Stimulated activated CD8-positive, alpha-beta memory T cell treated with anti-CD3 and anti-CD28 coated beads, Interleukin-12 subunit alpha, Interleukin-12 subunit beta, amount 100 ng/mL, for 24 hours (primary cell): ENCODE data around the gene VRK1.

ENCODE experiments used
- DNase-seq: peaks from one replicate; pipeline ENCODE4 v3.0.0-alpha.2; 2020; ENCODE audit errors: extremely low read depth

The VRK1 gene

GRCh38 chr14:96826818-96827217 is 29.6 kb downstream of the VRK1 start:
- no peak for DNase-seq

DNA sequence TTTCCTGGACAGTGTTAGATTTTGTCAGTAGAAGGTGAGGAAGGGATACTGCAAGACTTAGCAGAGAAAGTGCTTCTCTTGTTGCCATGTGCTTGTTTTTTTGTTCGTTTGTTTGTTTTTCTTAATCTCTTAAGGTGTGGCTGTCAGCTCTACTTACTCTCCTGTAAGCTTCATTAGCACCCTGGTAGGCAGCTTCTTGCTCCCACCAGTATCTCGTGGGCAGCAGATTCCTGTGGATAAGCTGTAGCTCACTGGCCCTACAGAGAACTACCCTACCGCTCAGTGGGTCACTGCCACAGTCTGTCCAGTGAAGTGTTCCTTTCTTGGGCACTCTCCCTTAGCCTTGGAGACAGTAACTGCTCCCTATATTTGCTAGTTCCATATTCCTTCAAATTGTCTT is 30.1 kb downstream of the VRK1 start:
- no peak for DNase-seq

DNA sequence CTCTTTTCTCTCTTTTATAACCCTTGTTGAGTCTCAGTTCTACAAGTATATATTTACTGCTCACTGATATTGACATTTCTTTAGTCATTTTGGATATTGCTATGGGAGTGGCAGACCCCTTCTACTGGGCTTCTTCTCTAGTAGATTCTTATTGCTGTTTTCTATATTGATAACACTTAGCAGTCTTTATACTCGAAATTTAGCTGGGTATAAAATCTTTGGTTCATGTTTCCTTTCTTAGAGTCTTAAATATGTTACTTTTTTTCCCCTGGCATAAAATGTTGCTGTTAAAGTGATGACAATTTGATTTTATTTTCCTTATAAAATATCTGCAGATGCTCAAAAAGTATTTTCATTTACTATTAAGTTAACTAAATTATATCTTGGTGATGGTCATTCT is 32.6 kb downstream of the VRK1 start:
- DNase-seq = no peak

DNA sequence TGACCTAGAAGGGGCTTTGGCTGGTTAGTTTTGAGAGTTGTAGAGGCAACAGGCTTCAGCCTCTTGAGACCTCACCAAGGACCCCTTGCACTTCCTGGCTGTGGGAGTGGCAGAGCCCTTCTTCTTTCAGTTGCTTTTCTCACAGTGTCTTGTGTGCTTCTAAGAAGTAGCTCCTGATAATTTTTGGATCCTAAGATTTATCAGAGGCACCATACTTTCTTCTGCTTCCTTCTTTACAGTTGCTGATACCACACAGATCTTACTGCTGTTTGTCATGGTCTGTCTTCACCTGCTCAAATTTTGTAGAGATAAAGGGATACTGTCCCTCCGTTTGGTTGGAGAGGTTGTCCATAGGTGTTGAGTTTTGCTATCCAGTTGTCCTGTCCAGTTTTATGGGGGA is 33.8 kb downstream of the VRK1 start:
- no peak for DNase-seq

- no peak for DNase-seq
Measured at GRCh38 chr14:96832351-96832750, 35.2 kb downstream of the VRK1 start.

DNA sequence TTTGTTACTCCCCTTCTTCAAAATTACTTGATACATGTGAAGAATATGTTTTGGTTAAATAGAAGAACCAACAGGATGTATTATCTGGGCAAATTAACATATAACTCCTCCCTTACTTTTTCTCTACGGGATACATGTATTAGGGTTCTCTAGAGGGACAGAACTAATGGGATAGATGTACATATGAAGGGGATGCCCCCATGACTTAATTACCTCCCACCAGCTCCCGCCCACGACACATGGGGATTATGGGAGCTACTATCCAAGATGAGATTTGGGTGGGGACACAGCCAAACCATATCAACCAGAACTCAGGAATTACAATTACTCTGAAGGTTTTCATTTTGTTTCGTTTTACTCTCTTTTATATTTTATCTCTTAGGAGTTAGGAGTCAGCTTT is 41.3 kb downstream of the VRK1 start:
- DNase-seq = no peak

DNA sequence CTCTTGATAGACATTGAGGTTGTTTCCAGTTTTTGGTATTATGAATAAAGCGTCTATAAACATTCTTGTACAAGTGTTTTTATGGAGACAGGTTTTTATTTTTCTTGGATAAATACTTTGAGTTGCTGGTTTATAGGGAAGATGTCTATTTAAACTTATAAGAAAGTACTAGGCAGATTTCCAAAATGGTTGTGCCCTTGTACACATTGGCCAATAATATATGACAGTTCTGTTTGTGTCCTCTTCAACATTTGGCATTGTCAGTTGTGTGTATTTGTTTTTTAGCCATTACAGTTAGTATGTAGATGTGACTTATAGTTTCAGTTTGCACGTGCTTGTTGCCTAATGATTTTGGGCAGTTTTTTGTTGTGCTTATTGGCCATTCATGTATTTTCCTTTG is 42.1 kb downstream of the VRK1 start:
- no peak for DNase-seq

GRCh38 chr14:96843137-96843536 is 46.0 kb downstream of the VRK1 start:
- DNase-seq = no peak

- no peak for DNase-seq
Measured at GRCh38 chr14:96844857-96845570, 47.8 kb downstream of the VRK1 start.

GRCh38 chr14:96847451-96847850 is 50.3 kb downstream of the VRK1 start:
- DNase-seq = no peak

DNA sequence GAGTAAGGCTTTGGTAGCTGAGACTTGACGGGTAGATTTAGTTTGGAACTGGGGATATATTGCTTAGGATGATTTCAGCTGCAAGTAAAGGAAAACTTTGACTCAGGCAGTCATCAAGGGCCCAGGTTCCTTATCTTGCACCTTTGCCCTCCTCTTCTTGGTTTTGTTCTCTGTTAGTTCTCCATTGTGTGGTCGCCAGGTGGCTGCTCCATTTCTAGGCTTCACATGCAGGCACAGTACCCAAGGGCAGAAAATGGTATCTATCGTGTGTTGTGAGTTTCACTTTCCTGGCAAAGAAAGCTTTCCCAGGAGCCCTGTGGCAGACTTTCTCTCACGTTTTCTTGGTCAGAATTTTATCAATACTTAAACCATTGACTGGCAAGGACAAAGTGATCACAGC is 50.8 kb downstream of the VRK1 start:
- no peak for DNase-seq

DNA sequence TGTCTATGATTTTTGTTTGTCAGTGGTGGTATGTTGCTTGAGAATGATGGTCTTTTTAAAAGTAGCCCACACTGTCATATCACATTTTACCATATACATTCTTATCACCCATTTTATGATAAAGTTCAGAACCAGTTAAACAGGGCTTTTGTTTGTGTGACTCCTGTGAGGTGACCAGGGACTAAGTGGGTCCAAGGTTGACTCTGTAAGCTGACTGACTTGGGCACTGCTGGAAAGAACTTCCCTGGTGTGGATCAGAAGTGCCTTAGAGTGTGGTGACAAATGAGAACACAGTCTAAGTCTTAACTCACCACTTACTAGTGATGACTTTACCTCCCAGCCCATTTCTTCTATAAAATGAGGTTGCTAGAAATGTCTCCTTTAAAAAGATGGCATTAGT is 52.6 kb downstream of the VRK1 start:
- no peak for DNase-seq

DNA sequence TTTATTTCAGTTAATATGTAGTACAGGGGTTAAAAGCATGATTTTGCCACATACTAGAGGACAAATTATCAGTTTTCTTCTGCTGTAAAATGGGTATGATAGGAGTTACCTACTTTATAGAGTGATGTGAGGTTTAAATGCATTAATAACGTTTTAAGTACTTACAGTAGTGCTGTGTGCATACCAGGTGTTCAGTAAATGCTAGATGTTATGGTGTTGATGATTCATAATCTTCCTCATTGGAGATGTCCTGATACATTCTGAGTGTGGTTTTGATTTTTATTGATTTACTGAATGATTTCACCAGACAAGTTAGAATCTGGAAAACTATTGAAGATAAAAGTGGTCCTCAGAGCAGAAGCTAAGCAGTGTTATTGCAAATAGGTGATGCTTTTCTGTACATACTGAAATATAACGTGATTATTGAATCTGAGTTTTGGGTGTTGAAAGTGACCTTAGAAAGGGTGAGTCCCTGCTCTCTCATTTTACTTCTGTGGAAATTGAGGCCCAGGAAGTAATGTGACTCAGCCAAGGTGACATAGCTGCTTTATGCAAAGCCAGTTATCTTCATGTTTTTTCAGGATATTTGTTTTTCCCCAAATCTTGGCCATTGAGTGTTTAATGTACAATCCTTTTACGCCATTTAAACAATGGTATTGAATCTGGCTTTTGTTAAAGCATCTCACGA is 54.7 kb downstream of the VRK1 start:
- no peak for DNase-seq

DNA sequence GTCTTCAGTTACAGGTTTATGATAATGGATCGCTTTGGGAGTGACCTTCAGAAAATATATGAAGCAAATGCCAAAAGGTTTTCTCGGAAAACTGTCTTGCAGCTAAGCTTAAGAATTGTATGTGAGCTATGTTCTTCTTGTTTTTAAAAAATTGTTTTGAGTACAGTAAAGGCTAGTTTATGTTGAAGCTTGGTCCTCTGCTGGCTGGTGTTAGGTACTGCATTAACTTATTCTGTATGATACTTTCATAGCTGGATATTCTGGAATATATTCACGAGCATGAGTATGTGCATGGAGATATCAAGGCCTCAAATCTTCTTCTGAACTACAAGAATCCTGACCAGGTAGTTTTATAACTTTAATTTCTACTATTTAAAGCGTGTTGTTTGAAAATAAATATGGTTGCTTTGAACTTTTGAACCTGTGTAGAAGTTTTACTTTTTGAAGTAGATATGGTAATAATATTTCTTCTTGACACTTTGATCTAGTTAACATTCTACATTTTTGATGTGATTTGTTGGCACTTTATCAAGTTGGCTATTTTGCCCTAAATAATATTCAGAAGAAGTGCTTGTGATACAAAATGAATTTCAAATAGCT is 55.7 kb downstream of the VRK1 start:
- DNase-seq = no peak

DNA sequence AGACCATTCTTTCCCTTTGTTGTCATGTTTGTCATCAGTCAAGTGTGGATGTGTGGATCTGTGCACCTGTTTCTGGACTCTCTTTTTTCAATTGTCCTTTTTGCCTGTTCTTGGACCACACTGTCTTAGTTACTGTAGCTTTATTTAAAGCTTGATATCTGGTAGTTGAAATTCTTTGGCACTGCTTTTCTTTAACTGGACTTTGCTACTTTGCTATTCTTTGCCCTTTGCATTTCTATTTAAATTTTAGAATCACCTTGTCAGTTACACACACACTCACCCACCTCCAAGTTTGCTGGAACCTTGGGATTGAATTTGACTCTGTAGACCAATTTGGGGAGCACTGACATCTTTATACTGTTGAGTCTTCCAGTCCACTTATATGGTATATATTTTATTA is 61.5 kb downstream of the VRK1 start:
- no peak for DNase-seq

DNA sequence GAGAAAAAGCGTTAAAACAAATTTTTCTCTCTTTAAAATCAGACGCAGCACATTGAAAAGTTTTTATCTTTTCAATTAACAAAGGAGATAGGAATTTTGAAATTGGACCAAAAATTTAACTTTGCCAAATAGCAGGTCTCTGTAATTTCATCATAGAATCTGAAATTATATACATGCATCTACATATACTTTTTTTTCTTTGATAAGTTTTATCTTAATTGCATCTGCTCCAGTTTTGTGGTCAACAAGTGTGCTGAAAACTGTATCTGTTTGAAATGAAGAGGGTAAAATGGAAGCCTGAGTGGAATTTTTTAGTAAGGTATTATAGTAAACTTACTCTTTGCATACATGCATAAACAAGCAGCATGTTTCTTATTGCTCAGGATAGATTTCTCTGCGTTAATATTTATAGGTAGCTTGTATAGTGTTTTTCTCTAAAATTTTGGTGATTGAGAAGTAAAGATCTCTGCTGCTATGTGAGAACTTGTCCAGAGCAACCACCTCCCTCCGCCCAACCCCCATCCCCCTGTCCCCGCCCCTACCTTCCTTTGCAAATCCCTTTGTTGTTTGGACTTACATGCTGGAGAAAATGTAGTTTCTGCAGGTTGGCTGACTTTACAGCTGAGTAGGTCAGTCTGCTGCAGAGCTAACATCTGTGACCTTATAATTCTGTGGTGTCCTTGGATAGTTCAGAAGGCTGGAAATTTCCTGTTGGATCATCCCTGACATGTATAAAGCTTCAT is 64.6 kb downstream of the VRK1 start:
- no peak for DNase-seq

DNA sequence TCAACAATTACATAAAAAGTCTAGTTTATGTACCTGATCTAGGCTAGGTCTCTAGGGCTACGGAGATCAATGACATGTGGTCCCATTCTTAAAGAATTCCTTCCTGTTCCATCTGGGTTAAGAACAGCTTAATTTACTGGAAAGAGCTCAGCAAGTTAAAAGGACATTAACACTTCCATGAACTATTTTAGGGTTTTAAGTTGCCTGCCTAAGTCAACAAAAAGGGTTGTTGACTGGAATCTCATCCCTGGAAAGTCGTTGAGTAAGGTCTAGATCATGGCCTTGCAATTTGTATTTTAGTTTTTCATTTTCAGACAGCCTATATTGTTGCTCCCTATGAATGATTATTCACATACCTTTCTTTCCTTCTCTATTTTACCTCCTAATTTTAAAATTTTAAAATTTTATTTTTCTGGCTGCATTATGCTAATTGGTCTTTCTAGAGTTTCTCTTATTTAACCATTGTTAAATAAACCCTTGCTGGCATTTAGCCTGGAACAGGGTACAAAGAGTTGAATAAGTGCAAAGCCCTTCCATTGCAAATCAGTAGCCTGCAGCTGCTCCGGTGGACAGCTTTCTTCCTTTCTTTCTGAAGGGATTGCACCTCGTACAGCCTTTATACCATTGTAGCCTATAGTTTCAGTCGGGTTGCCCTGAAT is 66.3 kb downstream of the VRK1 start:
- DNase-seq = no peak

GRCh38 chr14:96863986-96864330 is 66.8 kb downstream of the VRK1 start:
- DNase-seq = no peak

DNA sequence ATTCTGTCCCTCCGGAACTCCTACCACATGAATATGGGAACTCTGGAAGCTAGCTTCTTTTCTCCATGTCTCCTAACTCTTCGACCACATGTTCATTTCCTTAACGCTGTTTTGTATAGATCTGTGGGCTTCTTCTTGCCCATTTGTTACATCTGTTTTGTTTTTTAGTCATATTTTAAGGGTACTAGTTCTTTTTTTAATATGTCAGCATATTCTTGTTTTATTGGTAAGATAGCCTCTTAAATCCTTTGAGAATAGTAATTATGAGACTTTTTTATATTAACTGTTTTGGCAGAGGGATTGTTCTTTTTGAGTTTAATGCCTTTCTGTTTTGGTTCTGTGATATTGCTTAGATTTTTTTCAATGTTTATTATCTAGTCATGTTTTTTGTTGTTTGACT is 70.5 kb downstream of the VRK1 start:
- DNase-seq = no peak

- DNase-seq = no peak
Measured at GRCh38 chr14:96874127-96874526, 76.9 kb downstream of the VRK1 start.

DNA sequence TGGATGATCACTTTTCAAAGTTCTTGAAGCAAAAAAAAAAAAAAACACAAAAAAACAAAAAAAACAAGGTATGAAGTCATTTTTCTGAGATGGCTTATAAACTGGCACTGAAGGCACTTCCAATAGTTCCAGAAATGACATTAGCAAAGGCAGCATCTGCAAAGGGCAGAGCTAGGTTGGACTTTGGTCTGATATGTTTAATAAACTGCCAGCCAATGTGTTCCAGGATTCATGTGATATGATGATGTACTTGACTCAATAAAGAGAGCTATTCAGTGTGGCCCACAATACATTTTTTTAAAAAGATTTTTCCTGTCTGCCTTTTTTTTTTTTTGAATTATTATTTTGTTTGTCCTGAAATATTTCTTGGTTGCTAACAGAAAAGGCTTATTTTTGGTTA is 79.6 kb downstream of the VRK1 start:
- DNase-seq = no peak

DNA sequence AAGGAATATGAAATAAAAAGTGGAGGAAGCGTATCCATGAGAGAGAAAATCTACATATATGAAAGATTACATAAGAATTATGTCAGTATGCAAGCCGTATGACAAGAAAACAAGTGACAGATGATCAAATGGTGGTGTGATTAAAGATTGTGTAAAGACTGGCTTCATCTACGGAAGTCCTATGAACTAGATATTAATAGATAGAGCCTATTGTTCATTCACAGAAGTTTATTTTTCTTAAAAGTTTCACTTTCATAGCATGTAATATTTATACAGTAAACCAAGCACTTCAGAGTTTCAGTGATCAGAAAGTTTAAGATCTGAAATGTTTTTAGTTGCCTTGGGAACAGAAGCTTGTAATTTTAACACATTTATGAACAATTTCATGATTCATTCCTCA is 84.5 kb downstream of the VRK1 start:
- no peak for DNase-seq
